CD4-positive, alpha-beta T cell treated with Interleukin-21 for 1 hour (primary cell): ENCODE measurements around the gene TALDO1.

Source experiments
- DNase-seq: peaks from one replicate; pipeline ENCODE4 v3.0.0-alpha.2; 2020

TALDO1 gene

DNA sequence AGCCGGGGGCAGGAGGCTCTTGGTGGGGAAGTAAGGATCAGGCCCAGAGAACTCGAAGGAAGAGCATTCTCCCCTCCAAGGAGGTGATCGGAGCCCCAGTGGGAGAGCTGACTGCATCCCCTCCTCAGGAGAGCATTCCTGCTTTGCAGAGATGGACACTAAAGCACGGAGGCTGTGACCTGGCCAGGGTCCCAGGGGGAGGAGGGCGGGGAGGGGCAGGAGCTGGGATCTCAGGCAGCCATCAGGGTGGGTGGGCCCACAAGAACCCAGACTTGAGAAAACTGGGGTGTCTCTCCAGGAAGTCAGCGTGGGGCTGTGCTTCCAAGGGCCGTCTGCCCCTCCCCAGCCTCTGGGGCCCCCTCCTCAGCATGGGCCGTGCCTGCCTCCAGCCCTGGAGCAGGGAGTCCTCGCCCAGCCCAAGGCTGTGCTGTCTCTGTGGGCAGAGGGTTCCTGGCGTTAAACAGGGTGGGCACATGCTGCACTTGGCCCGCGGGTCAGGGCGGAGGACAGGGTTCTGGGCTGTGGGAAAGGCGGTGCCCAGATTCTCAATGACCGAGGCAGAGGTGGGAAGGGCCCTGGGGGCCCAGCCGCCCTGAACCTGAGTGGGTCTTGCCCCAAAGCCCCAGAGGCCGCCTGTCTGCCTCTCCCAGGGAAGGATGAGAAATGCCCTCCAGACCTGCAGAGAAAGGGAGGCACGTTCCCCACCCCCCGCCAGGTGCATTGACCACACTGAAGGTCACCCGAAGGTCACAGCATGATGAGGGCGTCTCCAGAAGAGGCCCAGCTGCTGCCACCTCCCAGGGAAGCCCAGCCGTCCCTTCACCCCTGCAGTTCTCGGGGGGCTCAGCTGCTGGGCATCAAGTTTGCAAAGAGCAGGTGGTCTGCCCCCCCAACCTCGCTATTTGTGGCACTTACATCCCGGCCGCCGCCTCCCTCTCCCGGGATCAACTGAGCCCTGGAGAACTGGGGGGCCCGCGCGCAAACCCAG lies 42.0 kb downstream of the TALDO1 start:
- no peak for DNase-seq

DNA sequence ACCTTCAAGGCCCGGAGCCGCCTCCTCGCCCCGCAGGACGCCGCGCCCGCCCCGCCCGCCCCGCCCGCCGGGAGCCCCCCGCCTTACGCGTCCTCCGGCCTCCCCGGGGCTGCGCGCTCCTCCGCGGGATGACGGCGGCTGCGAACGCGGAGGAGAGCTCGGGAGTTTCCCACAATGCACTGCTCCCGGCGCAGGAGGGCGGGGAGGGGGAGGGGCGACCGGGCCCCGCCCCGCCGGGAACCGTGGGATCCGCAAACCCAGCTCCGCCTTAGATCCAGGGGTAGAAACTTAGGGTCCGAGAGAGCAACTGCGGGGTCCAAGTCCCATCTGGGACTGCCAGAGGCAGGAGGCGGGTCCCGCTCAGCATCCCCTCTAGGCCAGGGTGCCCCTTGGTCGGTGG lies 42.7 kb downstream of the TALDO1 start, which contains the start of gene CEND1:
CEND1 (minus strand) TSS at position 148 of the 400 bp plus-strand sequence. CDS start 1,514 bp downstream, outside the sequence.
- peak; percentile 50 for DNase-seq

DNA sequence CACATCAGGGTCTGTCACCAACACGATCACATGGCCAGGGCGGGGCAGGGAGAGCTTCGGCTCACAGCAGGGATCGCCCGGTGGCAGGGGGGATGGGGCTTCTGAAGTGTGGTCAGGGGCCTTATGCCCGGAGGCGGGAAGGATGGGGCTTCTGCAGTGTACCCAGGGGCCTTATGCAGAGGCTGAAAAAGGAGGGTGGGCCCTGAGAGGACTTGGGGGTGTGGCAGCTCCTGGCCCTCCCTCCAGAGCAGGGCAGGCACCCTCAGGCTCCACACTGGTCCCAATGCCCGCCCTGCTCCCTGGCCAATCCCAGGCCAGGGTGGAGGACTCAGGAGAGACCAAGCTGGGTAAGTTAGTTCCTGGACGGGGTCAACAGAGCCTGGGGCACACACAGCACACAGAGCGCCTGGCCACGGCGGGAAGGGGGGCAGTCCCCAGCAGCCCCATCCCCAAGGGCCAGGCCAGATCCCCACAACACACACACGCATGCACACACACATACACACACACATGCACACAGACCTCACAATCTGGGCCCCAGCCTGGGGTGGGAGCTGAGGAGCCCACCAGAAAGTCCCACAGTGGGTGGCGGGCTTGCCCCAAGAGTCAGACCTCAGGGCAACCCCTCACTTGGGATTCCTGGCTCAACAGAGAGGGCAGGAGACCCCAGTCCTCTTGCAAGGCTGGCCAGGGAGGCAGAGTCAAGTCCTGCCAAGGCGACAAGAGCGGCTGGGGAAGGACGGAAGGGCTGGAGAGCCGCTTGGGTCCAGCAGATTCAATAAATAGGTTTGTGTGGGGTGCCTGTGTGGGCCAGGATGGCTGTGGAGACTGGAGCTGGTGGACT lies 43.7 kb downstream of the TALDO1 start:
- DNase-seq, result no peak

DNA sequence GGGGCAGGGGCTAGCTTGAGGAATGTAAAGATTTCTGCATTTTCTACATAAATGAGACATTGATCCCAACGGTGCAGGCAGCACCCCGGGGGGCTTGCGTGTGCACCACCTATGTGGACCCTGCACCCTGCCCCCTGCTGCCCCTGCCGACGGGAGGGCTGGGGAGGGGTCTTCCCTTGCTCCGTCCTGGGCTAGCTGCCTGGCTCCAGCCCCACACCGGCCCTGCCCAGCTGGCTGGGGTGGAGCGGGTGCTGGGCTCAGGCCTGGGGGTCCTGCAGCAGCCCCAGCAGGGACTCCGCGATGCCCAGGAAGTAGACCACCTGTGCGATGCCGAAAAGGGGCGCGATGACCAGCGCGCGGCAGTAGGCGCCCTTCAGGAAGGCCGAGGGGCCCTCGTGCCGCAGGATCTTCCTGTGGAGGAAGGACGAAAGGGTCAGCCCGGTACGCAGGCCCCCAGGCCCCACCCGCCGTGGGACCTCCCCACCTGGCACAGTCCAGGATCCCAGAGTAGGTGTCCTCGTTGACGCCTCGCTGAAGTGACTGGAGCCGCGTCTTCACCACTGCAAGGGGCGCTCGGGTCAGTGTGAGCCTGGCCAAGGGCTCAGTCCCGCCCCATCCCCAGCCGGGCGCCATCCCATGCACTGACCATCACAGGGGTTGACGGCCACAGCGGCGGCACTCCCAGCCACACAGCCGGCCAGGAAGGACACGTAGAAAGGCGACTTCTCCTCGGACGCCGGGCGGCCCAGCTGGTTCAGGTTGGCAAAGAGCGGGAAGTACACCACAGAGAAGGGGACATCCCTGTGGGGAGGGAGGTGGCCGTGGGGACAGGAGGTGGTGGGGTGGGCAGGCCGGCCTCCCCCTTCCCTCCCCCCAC lies 44.6 kb downstream of the TALDO1 start:
- DNase-seq, result no peak

GRCh38 chr11:792535-792821 lies 45.2 kb downstream of the TALDO1 start:
- no peak for DNase-seq

- DNase-seq, result no peak
Measured at GRCh38 chr11:792873-793272, 45.6 kb downstream of the TALDO1 start.

DNA sequence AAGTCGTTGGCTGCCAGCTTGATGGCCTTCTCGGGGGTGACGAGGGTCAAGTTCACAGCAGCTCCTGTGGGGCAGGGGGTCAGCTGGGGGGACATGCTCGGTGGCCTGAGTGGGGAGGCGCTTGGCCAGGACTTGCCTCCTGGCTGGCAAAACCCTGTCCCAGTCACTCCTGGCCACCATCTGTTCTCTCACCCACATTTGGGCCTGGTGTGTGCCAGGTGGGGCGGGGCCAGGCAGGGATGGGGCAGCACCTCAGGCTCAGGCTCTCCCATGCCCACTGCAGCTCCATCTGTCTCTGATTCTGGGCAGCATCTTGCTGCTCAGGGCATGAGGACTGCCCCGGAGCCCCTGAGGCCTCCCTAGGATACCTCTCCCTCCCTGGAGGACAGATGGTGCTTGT lies 46.3 kb downstream of the TALDO1 start:
- no peak for DNase-seq

GRCh38 chr11:794013-794765 lies 46.9 kb downstream of the TALDO1 start:
- DNase-seq, result no peak

DNA sequence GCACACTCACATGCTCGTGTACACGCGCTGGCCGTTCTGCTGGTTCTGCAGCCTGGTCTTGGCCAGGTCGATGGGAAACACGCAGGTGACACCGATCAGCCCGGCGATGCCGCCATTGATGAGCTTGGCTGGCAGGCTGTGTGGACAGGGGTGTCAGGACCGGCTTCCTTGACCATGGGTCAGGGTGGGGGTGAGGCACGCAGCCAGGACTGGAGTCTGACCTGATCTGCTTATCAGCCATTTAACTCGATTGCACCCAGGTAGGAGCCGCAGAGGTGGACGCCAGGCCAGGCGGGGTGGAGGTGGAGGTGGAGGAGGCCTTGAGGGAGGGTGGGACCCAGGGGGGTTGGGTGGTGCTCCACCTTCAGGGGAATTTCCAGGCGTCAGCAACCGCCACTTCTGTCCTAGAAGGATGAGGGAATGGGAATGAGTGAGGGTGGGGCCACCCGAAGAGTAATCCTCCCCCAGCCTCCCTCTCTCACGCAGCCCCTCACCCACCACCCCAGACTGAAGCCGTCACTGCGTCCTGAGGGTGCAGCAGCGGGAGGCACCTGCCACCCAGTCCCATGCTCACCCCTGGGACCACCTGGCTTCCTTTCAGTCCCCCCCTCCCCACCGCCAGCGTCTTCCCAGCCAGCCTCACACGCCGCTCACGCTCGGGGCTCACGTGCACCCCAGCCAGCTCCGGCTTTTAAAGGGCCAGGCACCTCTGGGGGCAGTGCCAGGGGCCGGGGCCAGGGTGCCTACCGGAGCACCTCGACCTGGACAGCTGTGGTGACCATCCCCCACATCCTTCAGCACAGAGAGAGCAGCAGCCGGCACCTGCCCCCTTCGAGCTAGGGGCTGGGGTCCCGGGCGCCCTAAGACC lies 47.7 kb downstream of the TALDO1 start:
- DNase-seq, result no peak

- DNase-seq, result peak; percentile 83
Measured at GRCh38 chr11:795634-796564, 48.6 kb downstream of the TALDO1 start.

DNA sequence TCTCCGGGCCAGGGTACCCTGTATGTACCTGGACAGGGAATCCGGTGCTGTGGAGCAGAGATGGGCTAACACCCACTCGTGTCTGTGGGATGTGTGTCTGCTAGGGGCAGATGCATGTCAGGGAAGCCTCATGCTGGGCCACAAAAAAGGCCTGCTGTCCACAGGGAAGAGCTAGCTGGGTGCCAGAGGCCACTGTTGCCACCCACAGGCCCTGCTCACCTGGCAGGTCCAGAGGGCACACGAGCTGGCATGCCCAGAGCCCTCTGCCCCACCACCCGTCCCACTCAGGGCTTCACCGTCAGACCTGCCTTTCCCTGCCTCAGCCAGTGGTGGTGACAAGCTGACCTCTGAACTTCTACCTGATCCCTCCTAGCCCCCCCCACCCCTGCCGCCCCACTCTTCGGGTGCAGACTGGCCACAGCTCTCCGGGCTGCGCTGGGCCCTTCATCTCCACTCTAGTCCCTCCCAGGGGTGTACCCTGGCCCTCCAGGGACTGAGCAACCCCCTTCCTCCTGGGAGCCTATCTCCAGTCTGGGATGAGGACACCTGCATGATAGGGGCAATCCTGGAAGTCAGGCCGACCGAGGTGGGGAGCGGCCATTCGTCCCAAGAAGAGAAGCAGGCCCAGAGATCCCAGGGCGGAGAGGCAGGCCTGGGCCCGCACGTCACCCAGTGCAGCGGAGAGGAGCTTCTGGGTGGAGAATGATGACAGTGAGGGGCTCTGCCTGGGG lies 49.5 kb downstream of the TALDO1 start:
- no peak for DNase-seq

DNA sequence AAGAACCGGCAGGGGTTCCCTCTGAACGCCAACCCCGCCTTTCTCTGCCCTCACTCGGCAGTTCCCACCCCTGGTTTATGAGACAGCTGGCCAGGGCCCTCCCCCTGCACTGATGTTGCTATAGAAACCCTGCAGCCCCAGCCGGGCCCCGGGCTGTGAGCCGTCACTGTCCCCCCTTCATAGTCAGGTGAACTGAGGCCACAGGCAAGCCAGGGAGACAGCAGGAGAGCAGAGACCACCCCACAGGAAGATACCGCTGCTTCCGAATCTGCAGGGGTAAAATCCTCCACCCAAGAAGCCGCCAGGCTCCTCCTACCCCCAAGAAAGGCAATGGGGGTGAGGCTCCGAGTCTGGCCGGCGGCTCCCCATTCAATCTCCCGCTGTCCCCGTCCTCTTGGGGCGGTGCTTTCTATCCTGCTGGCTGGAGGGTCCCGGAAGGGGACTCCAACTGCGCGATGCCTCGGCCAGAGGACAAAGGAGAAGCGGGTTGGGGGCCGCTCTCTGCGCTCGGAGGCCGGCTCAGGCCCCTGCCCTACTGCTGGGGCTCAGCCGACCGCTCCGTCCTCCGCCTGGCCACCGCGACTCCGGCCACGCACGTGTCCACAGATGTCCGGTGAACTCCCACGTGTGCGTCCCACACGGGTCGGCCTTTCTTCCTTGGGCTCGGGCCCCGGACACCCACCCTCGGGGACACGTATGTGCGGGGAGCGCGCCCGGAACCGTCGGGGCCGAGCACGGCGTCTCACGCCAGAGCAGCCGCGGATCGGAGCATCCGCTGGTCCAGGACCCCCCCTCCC lies 50.2 kb downstream of the TALDO1 start:
- peak; percentile 89 for DNase-seq

DNA sequence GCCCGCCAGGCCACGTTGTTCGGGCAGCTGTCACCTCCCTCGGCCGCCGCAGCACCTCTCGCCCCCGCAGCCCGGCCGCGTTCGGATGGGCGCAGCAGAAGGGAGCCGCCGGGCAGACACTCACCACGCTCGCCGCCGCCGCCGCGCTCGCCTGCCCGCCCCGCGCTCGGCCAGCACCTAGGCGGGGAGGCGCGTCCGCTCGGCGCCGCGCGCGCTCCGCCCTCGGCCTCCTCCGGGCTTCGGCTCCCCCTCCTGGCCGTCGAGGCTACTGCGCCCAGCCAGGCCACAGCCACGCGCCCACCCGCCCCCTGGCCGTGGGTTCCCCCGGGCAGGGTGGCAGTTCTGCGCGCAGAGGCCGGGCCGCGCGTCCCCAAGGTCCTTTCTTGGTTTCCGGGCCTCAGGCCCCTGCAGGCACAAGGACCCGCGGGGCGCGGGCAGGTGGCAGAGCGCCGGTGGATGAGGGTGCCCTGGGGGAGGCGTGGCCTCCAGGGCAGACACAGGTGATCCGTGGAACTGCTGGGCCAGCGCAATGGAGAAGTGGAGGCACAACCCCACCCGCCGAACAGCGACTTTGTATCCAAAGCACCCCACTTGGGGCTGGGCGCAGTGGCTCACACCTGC lies 50.9 kb downstream of the TALDO1 start, which contains the start of gene SLC25A22:
SLC25A22 (minus strand) TSS at position 189 of the 621 bp plus-strand sequence. CDS start 3,275 bp downstream, outside the sequence.
- peak; percentile 85 for DNase-seq

DNA sequence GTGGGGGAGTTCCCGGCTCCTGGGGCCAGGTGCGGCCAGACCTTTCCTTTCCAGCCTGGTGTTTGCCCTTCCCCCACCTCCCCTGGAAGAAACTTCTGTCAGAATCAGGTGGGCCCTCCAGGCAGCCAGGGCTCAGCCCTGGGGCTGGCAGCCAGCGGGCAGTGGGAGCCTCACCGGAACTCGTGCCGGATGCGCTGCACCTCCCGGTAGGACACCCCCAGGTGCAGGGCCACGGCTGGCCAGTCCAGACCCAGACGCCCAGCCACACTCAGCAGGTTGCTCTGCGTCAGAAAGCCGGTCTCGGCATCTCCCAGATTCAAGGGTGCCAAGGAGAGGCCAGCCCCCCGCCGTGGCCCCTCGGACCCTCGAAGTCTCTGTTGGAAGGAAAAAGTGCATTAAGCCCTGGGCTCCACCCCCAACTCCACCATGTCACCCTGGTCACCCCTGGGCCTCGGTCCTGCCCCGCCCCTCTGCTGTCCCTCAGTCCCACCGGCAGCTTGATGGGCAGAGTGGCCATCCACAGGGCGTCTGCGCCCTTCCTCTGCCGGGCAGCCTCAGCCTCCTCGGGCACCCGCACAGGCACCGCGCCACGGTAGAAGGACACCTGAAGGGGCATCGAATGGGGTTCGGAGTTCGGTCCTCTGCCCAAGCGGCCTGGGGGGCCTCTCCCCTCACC lies 52.5 kb downstream of the TALDO1 start:
- DNase-seq, result no peak

DNA sequence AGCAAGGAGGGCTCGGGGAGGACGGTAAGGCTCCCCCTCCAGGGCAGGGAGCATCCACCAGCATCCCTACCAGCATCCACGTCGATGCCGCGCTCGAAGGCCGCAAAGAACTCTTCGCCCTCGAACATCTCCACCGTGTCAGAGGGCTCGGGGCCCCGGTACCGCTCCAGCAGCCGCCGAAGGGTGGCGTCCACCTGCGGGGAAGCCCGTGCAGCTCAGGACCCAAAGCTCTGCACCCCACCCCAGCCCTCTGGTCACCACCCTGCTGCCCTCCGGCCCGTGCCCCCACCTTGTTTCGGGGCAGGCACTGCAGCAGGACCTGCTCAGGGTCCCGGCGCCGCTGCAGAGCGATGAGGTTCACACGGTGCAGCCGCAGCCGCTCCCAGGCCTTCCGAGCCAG lies 53.2 kb downstream of the TALDO1 start:
- no peak for DNase-seq

GRCh38 chr11:801097-801780 lies 54.0 kb downstream of the TALDO1 start:
- DNase-seq, result no peak
